Renal pelvis (tissue), 4 donors: ENCODE data around the gene SMIM43. TPM values are rescaled to one million over a fixed set of nuclear protein-coding genes. Genes with fewer than 3 reads are reported as not detected.
"Not testable (repeated sequence)": the region's sequence is repeated elsewhere in the genome, so short reads cannot be mapped to it uniquely, and the experiment has no call there.

Experiments used
- DNase-seq: peaks from one replicate; pipeline ENCODE4 v3.0.0-alpha.2; 2013
- polyA plus RNA-seq, 3 donors: library from polyadenylated mRNA; unstranded; fragments of 120-200 nt; gene quantifications; one replicate each; pipeline ENCODE4 v1.2.1, GENCODE V29; 2013; ENCODE audit not compliant: insufficient read length in 3 of 3

Gene SMIM43
- polyA plus RNA-seq, 3 donors, result 0.44 to 0.78 (median 0.65) TPM

GRCh38 chr4:121737846-121738554 lies 27.0 kb downstream of the SMIM43 start:
- no peak for DNase-seq

GRCh38 chr4:121736735-121737351 lies 28.1 kb downstream of the SMIM43 start:
- DNase-seq, result no peak

GRCh38 chr4:121734571-121734970 lies 30.4 kb downstream of the SMIM43 start:
- DNase-seq, result no peak

- no peak for DNase-seq
Observed at GRCh38 chr4:121733942-121734341, 31.0 kb downstream of the SMIM43 start.

DNA sequence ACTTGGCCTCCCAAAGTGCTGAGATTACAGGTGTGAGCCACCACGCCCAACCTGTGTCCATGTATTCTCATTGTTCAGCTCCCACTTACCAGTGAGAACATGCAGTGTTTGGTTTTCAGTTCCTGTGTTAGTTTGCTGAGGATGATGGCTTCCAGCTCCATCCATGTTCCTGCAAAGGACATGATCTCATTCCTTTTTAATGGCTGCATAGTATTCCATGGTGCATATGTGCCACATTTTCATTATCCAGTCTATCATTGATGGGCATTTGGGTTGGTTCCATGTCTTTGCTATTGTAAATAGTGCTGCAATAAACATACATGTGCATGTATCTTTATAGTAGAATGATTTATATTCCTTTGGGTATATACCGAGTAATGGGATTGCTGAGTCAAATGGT lies 35.2 kb downstream of the SMIM43 start:
- DNase-seq, result not testable (repeated sequence)

DNA sequence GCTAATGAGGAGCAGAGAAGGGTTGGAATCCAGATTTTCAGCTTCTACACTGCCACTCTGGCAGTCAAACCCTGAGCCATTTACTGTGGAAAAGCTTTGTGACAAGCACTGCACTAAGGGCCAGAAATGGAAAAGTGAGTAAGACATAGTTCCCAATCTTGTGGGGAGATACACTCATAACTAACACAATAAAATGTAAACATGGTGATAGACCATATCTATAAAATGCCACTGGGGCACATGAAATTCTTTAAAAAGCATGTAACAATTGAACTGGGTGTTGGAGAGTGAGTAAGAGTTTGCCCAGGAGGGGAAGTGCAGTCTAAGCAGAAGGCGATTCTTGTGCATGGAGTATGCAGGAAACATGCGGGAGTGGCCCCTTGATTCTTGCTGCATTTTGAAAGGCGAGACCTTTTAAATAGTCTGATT lies 36.2 kb downstream of the SMIM43 start:
- DNase-seq, result no peak

DNA sequence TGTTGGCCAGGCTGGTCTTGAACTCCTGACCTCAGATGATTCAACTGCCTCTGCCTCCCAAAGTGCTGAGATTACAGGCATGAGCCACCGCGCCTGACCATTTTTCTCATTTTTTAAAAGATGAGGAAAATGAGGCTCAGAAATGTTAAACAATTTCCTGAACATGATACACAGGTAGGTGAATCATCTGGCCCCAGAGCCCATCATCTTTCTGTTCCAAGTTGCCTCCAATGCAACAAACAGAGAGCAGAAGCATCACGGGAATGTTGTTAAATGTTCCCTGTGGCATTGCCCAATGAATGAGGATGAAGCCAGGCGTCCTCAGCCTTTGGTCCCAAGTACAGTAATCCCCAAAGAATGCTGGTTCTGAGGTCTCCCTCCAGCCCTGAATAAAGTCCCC lies 36.9 kb downstream of the SMIM43 start:
- DNase-seq, result no peak

DNA sequence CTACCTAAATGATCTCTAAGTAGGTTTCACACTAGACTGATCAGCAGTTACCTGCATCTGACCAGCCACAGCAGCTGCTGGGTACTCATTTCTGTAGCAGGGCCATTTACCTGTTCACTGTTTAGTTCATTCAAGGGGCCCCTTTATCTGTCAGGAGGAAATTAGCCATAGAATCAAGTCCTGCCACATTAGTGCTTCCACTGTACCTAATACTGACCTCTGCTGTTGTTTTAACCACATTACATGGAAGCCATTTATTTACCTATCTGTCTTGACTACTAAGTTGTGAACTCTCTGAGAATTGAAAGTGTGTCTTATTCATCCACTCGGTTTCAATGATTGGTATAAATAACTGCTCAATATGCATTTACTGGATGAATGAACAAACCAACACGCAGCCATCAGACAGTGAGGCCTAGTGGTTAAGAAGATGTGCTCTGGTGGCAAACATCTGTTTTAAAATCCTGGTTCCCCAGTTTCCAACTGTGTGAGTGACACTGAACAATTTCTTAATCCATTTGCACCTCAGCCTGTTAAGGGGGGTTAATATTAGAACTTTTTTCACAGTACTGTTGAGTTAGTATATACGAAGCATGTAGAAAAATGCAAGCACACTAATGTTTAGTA lies 38.2 kb downstream of the SMIM43 start:
- DNase-seq, result peak; percentile 44

- DNase-seq, result no peak
Observed at GRCh38 chr4:121724671-121725070, 40.3 kb downstream of the SMIM43 start.

- no peak for DNase-seq
Observed at GRCh38 chr4:121721700-121722099, 43.3 kb downstream of the SMIM43 start.

GRCh38 chr4:121720109-121720508 lies 44.9 kb downstream of the SMIM43 start:
- DNase-seq, result no peak

GRCh38 chr4:121717680-121718237 lies 47.2 kb downstream of the SMIM43 start:
- DNase-seq, result no peak

GRCh38 chr4:121714548-121714947 lies 50.4 kb downstream of the SMIM43 start:
- DNase-seq, result no peak

DNA sequence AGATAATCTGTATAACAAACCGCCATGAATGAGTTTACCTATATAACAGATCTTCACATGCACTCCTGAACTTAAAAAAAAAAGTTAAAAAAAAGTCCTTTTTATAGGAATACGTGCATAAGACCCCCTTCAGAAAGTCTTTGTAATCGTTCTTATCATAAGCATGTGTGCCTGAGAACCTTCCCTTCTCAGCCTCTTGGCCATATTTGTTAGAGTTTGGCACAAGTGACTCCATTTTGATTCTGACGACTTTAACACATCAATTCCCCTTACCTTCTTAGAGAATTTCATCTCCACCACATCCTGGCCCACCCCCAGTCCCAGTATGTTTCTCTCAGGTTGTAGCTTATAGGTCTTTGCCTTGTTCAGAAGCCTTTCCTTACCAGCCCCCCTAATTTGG lies 52.2 kb downstream of the SMIM43 start:
- no peak for DNase-seq

DNA sequence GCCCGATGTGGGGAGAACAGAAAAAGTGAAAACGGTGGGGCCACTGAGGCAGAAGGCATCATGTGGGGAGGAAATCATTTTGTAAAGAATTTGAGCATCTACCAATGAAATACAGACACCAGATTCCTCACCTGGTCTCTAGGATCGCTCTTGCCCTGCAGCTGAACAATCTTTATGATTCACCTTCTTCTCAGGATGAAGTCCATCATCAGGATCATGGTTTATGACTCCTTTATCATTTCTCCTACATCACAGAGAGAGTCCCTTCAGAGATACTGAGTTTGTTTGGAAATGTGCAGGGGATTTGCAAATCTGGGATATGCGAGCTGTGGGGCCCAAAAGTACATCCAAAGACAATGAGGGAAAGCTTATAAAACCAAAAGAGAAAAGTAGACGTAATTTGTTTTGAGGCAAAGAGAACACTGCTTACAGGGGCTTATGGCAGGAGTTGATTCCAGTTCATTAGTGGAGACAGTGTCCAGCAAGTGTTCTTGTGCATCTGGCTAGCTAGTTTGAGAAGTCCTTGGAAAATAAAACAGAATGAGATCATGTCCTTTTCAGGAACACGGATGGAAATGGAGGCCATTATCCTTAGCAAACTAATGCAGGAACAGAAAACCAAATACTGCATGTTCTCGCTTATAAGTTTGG lies 52.8 kb downstream of the SMIM43 start:
- DNase-seq, result no peak

DNA sequence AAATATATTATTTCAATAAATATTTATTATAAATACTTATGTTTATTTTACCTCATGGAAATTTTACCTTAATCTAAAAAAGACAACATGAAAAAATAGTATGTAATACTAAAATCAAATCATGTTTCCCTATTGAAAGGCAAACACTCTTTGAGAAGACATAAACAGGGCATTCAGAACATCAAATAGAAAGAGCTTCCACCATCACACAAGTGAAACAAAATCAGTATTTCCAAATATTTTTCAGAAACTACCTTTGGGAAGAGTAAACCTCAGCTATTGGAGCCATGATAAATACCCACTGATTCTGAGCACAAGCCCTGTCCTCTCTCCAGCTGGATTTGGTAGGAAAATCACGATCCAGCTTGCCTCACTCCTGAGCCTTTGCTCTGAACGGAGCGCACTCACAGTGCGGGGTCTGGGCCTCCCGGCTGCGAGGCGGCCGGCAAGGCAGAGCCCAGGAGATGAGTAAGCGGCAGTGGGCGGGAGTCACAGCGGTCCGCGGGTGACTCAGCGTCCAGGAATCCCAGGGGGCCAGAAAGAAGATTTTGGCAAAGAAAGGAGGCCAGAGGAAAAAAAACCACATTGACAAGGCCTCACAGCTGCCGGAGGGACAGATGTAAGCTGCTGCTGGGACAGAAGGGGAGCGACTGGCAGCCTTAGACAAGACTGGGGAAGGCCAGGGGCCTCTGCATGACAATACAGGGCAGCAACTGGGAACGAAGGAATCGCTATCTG lies 53.5 kb downstream of the SMIM43 start:
- peak; percentile 68 for DNase-seq

GRCh38 chr4:121709766-121710405 lies 55.1 kb downstream of the SMIM43 start:
- DNase-seq, result no peak
